Gastroesophageal sphincter (tissue), 2 donors: Measurements from ENCODE around the gene FOXJ1.

Experiments used
- EP300 ChIP-seq: sonication (generic); formaldehyde crosslinking; IDR thresholded peaks from one replicate; pipeline ENCODE4 v1.6.1; 2017; ENCODE audit warnings: antibody characterized with exemption, mild to moderate bottlenecking
- POLR2A ChIP-seq, 2 donors: fragments of 450-650 bp; IDR thresholded peaks; one replicate each; pipeline ENCODE4 v1.6.1; 2017; ENCODE audit warnings: antibody characterized with exemption in 2 of 2, mild to moderate bottlenecking in 2 of 2, moderate library complexity in 1 of 2

DNA sequence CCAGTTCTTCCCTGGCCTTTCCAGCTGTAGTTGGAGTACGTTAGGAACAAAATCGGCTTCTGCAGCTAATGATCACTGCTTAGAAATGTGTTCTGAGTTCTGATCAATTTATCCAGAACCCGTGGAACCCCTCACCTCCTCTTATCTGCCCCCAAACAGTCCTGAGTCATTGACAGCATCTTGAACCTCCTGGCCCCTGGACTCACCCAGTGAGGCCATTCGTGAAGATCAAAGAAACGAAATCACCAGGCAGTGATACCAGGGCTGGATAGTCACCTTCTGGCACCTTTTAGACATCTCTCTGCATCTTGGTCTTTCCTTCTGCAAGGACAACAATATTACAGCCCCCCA is 20.4 kb downstream of the FOXJ1 start:
- no peak for TF ChIP-seq EP300
- no peak for TF ChIP-seq POLR2A (IDR thresholded peaks at IDR 0.05)
